HCT116 (cell line): ENCODE data around the gene RRBP1. TPM values are rescaled to one million over a fixed set of nuclear protein-coding genes. Genes with fewer than 3 reads are reported as not detected.

Source experiments
- ATAC-seq: fragments of 200-7000 bp; cut with Tn5 transposase; 2 replicates; pipeline ENCODE4 v1.9.1; 2020; ENCODE audit warnings: mild to moderate bottlenecking, moderate library complexity
- BruUV-seq: library from RNA; stranded (reverse); fragments of 400-500 nt; replicated peaks from 2 replicates; lab custom pipeline; 2021; lab: Mats Ljungman, UMichigan
- CTCF ChIA-PET: fragments of 300-600 bp; sonication (Branson Sonifier 250); formaldehyde crosslinking; loops from one replicate; lab custom pipeline; 2021; ENCODE audit warnings: antibody characterized with exemption; lab: Charles Lee
- POLR2A ChIA-PET: fragments of 300-600, 350-600 bp; sonication (Branson Sonifier 250); formaldehyde crosslinking; loops from one replicate; lab custom pipeline; 2021; ENCODE audit warnings: antibody characterized with exemption; lab: Charles Lee
- RAD21 ChIA-PET, 2 experiments: fragments of 300-600 bp; sonication (Branson Sonifier 250); formaldehyde crosslinking; loops; one replicate each; lab custom pipeline; 2023; ENCODE audit warnings: low total read pairs in 2 of 2; ENCODE audit not compliant: uncharacterized antibody in 2 of 2, unreplicated experiment in 2 of 2, low non-redundant PET in 1 of 2; lab: Charles Lee
- DNase-seq: peaks from one replicate; pipeline ENCODE4 v3.0.0-alpha.2; 2010; ENCODE audit warnings: low read depth, low spot score
- H2AFZ ChIP-seq: fragments of 200-600 bp; shearing (Covaris generic), sonication (generic); 2 replicates; pipeline ENCODE4 v1.6.1; 2017; ENCODE audit warnings: low read depth, mixed run types, mixed read lengths, antibody characterized with exemption, low read length; ENCODE audit not compliant: poor library complexity, severe bottlenecking
- H3K27ac ChIP-seq: 2 replicates; pipeline ENCODE4 v1.5.1; 2012; ENCODE audit warnings: low read depth, low read length
- H3K27me3 ChIP-seq: fragments of 200-600 bp; sonication (generic); 2 replicates; pipeline ENCODE4 v1.6.1; 2016; ENCODE audit warnings: mixed run types, low read length, mixed read lengths; ENCODE audit not compliant: insufficient read depth
- H3K36me3 ChIP-seq, 2 experiments: fragments of 200-500 bp in 1 of 2; fragments of 200-600 bp in 1 of 2; sonication (Bioruptor generic) in 1 of 2; sonication (generic) in 1 of 2; 2 replicates each; pipeline versions ENCODE4 v1.5.1 to v1.6.1; 2014 to 2016; ENCODE audit warnings: low read length in 2 of 2, inconsistent platforms in 1 of 2, mixed read lengths in 1 of 2, mixed run types in 1 of 2; ENCODE audit not compliant: insufficient read depth in 2 of 2, control insufficient read depth in 1 of 2
- H3K4me1 ChIP-seq, 2 experiments: fragments of 200-600 bp in 1 of 2; sonication (generic) in 1 of 2; 2 replicates each; pipeline versions ENCODE4 v1.5.1 to v1.6.1; 2012 to 2017; ENCODE audit warnings: low read length in 2 of 2, inconsistent platforms in 1 of 2, mild to moderate bottlenecking in 1 of 2, mixed read lengths in 1 of 2, mixed run types in 1 of 2, moderate library complexity in 1 of 2; ENCODE audit not compliant: insufficient read depth in 2 of 2, control insufficient read depth in 1 of 2
- H3K4me2 ChIP-seq: fragments of 200-600 bp; sonication (generic); 2 replicates; pipeline ENCODE4 v1.6.1; 2017; ENCODE audit warnings: mixed run types, low read length, mixed read lengths
- H3K4me3 ChIP-seq, 2 experiments: fragments of 200-600 bp in 1 of 2; sonication (generic) in 1 of 2; replicated peaks in 1 of 2; 2 replicates each; pipeline ENCODE4 v1.5.1; 2011 to 2016; ENCODE audit warnings: low read length in 2 of 2, control low read depth in 1 of 2, low read depth in 1 of 2, mild to moderate bottlenecking in 1 of 2, mixed read lengths in 1 of 2, mixed run types in 1 of 2
- H3K79me2 ChIP-seq: fragments of 200-600 bp; sonication (generic); 2 replicates; pipeline ENCODE4 v1.6.1; 2017; ENCODE audit warnings: mild to moderate bottlenecking, mixed run types, low read length, moderate library complexity, mixed read lengths; ENCODE audit not compliant: insufficient read depth
- H3K9ac ChIP-seq: fragments of 200-600 bp; sonication (generic); 2 replicates; pipeline ENCODE4 v1.6.1; 2016; ENCODE audit warnings: low read length, mixed read lengths
- H3K9me2 ChIP-seq: fragments of 200-600 bp; sonication (generic), shearing (Covaris generic); 2 replicates; pipeline ENCODE4 v1.6.1; 2017; ENCODE audit warnings: mixed run types, mild to moderate bottlenecking, moderate library complexity; ENCODE audit not compliant: insufficient read depth
- H3K9me3 ChIP-seq, 2 experiments: fragments of 200-500 bp in 1 of 2; fragments of 200-600 bp in 1 of 2; sonication (Bioruptor generic) in 1 of 2; sonication (generic) in 1 of 2; 2 replicates each; pipeline ENCODE4 v1.6.1; 2014 to 2017; ENCODE audit warnings: low read length in 2 of 2, mixed read lengths in 2 of 2, inconsistent platforms in 1 of 2, low read depth in 1 of 2, mild to moderate bottlenecking in 1 of 2, mixed run types in 1 of 2, moderate library complexity in 1 of 2; ENCODE audit not compliant: control insufficient read depth in 1 of 2, insufficient read depth in 1 of 2
- H4K20me1 ChIP-seq: fragments of 200-600 bp; sonication (generic), shearing (Covaris generic); 2 replicates; pipeline ENCODE4 v1.6.1; 2017; ENCODE audit warnings: mixed run types, mild to moderate bottlenecking, moderate library complexity; ENCODE audit not compliant: insufficient read depth
- CEBPB ChIP-seq: IDR thresholded peaks from 2 replicates; pipeline ENCODE4 v1.6.1; 2012; ENCODE audit warnings: low read depth
- ELF1 ChIP-seq: IDR thresholded peaks from 2 replicates; pipeline ENCODE4 v1.6.1; 2012; ENCODE audit warnings: low read depth, borderline replicate concordance
- EZH2 ChIP-seq: fragments of 200-600 bp; sonication (generic); IDR thresholded peaks from 2 replicates; pipeline ENCODE4 v1.6.1; 2017; ENCODE audit warnings: antibody characterized with exemption, mixed run types
- EZH2phosphoT487 ChIP-seq: fragments of 200-600 bp; IDR thresholded peaks from 2 replicates; pipeline ENCODE4 v1.6.1; 2018; ENCODE audit warnings: antibody characterized with exemption, borderline replicate concordance
- FOSL1 ChIP-seq: IDR thresholded peaks from 2 replicates; pipeline ENCODE4 v1.6.1; 2012; ENCODE audit warnings: low read depth
- JUND ChIP-seq: IDR thresholded peaks from 2 replicates; pipeline ENCODE4 v1.6.1; 2012
- SIN3A ChIP-seq: IDR thresholded peaks from 2 replicates; pipeline ENCODE4 v1.6.1; 2012; ENCODE audit warnings: low read depth
- SP1 ChIP-seq: IDR thresholded peaks from 2 replicates; pipeline ENCODE4 v1.6.1; 2012; ENCODE audit warnings: low read depth
- SRF ChIP-seq: IDR thresholded peaks from 2 replicates; pipeline ENCODE4 v1.6.1; 2012; ENCODE audit warnings: low read depth
- YY1 ChIP-seq: IDR thresholded peaks from 2 replicates; pipeline ENCODE4 v1.6.1; 2011; ENCODE audit warnings: low read length, low read depth, moderate library complexity, mild to moderate bottlenecking; ENCODE audit not compliant: insufficient replicate concordance; ENCODE audit errors: extremely low read depth
- ZFX ChIP-seq: fragments of 450-650 bp; IDR thresholded peaks from 2 replicates; pipeline ENCODE4 v1.6.1; 2017
- ZNF274 ChIP-seq: fragments of 200-500 bp; sonication (Bioruptor generic); IDR thresholded peaks from 2 replicates; pipeline ENCODE4 v1.6.1; 2014; ENCODE audit warnings: mild to moderate bottlenecking, low read depth, low read length, inconsistent platforms
- intact Hi-C: fragments of 100-400 bp; cut with micrococcal nuclease; formaldehyde crosslinking; loops from 2 replicates; pipeline ENCODE4 v1.10.0; 2022
- total RNA-seq: library from RNA; stranded (reverse); gene quantifications from one replicate; pipeline ENCODE4 v1.2.1, GENCODE V29; 2021; ENCODE audit not compliant: unreplicated experiment
- TF ChIP-seq, protein P1 (sequence below): IDR thresholded peaks from 2 replicates; pipeline ENCODE4 v1.6.1; 2012; ENCODE audit warnings: low read depth
- TF ChIP-seq, protein P2 (sequence below): IDR thresholded peaks from 2 replicates; pipeline ENCODE4 v1.6.1; 2012
- TF ChIP-seq, protein P3 (sequence below): IDR thresholded peaks from 2 replicates; pipeline ENCODE4 v1.6.1; 2012

The RRBP1 gene
- total RNA-seq, 1 experiment from 2014 or later, result 123 TPM

DNA sequence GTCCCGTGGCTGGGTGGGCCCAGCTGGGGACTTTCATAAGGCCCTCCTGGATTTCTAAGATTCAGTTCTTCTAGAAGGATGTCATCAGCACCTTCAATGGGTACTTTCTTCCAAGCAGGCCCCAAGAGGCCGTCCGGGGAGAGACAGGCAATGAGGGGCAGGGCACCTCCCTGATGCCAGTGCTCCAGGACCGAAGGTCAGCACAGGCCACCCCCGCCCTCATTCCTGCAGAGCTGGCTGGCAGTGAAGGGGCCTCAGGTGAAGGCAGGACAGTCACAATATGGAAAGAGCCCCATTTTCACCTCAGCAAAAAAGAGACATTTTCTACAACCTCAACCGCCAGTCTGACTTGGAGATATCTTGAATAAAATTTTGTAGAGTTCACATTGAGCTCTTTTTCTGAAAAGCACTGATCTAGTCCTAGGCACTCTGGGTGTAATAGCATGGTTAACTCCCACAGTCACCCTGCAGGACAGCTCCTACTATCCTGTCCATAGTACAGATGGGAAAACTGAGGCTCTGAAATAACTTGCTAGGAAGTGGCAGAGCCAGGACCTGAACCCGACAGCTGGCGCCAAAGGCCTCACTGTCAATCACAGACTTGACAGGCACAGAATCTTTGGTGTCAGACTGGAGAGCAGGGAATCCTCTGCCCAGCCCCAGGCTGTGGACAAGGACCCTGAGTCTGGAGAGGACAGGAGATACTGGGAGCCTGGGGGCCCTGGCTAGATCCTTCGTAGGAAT is 50.3 kb downstream of the RRBP1 start (continued):
- TF ChIP-seq SRF, result no peak
- TF ChIP-seq SP1, result no peak
- no peak for TF ChIP-seq ELF1
- TF ChIP-seq, protein P1, sequence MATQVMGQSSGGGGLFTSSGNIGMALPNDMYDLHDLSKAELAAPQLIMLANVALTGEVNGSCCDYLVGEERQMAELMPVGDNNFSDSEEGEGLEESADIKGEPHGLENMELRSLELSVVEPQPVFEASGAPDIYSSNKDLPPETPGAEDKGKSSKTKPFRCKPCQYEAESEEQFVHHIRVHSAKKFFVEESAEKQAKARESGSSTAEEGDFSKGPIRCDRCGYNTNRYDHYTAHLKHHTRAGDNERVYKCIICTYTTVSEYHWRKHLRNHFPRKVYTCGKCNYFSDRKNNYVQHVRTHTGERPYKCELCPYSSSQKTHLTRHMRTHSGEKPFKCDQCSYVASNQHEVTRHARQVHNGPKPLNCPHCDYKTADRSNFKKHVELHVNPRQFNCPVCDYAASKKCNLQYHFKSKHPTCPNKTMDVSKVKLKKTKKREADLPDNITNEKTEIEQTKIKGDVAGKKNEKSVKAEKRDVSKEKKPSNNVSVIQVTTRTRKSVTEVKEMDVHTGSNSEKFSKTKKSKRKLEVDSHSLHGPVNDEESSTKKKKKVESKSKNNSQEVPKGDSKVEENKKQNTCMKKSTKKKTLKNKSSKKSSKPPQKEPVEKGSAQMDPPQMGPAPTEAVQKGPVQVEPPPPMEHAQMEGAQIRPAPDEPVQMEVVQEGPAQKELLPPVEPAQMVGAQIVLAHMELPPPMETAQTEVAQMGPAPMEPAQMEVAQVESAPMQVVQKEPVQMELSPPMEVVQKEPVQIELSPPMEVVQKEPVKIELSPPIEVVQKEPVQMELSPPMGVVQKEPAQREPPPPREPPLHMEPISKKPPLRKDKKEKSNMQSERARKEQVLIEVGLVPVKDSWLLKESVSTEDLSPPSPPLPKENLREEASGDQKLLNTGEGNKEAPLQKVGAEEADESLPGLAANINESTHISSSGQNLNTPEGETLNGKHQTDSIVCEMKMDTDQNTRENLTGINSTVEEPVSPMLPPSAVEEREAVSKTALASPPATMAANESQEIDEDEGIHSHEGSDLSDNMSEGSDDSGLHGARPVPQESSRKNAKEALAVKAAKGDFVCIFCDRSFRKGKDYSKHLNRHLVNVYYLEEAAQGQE, result no peak
- TF ChIP-seq EZH2phosphoT487, result no peak
- TF ChIP-seq ZFX, result no peak
- no peak for TF ChIP-seq YY1
- TF ChIP-seq CEBPB, result no peak

DNA sequence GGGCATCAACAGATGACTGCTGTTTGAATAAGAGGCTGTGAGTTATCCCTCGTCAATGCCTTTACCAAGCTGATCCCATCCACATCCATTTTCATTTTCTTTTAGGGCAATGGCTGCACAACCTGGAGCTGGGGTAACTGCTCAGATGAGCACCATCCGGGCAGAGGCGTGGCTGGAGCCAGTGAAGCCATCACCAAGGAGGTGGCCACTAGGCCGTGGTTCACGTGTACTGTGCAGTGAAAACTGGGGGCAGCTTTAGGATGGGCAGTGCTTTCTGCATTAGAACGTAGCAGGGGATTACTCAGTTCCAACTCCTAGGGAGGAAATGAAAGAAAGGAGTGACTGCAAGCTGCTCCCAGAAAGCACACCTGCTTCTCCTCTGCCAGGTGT is 51.2 kb downstream of the RRBP1 start:
- H3K4me1 ChIP-seq, result no peaks in the 10 kb centered on the region
- no peak overlapping the region for H2AFZ ChIP-seq
- CTCF ChIA-PET, result interaction anchor here (1.4 kb wide), 1 partner anchor 308 kb away, joined by 3 read pairs; no protein-coding TSS in a partner anchor
- no peaks in the 10 kb centered on the region for H4K20me1 ChIP-seq
- peaks cover 23 to 25% of the 10 kb centered on the region in 2 experiments; a peak in 3 of 4 replicates for H3K36me3 ChIP-seq
- no peaks in the 10 kb centered on the region for H3K79me2 ChIP-seq
- no peaks in the 10 kb centered on the region for H3K27me3 ChIP-seq
- RAD21 ChIA-PET, result no interaction called here
- no peaks in the 10 kb centered on the region for H3K9me3 ChIP-seq
- no peak overlapping the region for H3K9ac ChIP-seq
- H3K4me3 ChIP-seq, result no peak overlapping the region
- intact Hi-C loops, result no loop called here
- no TSS peak for BruUV-seq
- DNase-seq (no peak), ATAC-seq (no peak)
- no peak overlapping the region for H3K4me2 ChIP-seq
- H3K9me2 ChIP-seq, result no peaks in the 10 kb centered on the region
- no peak overlapping the region for H3K27ac ChIP-seq
- POLR2A ChIA-PET, result no interaction called here
- TF ChIP-seq SP1 (no peak), ELF1 (no peak), ZNF274 (no peak), SRF (no peak), SIN3A (no peak), EZH2phosphoT487 (no peak), EZH2 (no peak), ZFX (no peak), FOSL1 (no peak), JUND (no peak)
- TF ChIP-seq, protein P2, sequence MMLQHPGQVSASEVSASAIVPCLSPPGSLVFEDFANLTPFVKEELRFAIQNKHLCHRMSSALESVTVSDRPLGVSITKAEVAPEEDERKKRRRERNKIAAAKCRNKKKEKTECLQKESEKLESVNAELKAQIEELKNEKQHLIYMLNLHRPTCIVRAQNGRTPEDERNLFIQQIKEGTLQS, result no peak
- TF ChIP-seq, protein P1, result no peak
- TF ChIP-seq, protein P3, sequence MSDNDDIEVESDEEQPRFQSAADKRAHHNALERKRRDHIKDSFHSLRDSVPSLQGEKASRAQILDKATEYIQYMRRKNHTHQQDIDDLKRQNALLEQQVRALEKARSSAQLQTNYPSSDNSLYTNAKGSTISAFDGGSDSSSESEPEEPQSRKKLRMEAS, result no peak
